Measurements from ENCODE around the gene GJB5.

Gene GJB5

DNA sequence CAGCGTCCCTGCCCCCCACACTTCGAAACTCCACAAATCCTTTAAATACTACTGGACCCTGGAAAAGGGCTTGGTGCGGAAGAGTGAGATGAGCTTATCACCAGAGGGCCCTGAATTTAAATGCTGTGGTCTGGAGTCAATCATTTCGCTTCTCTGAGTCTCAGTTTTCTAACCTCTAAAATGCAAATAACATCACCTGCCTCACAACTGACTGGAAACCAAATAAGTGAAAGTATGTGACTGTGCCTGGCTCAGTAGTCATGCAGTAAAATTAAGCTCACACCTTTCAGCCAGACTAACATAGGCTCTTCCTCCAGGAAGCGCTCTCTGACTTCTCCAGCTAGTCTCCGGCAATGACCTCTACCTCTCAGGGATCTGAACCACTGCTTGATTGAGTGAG is 42.1 kb downstream of the GJB5 start:
- no peak for DNase-seq

DNA sequence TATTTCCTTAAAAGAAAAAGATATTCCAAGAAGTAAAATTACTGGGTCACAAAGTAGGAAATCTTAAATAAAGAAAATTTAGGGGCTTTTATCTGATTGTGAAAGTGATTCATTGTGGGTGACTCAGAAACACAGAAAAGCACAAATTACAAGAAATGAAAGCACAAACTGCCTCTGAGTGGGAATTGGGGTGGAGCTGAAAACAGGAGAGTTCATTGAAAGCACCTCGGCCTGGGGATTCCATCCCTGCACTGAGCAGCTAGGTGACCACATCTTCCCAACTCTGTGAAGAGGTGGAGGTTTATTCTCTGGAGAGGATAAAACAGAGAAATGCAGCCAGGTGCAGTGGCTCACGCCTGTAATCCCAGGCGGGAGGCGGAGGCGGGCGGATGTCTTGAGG is 45.4 kb downstream of the GJB5 start:
- no peak for DNase-seq

DNA sequence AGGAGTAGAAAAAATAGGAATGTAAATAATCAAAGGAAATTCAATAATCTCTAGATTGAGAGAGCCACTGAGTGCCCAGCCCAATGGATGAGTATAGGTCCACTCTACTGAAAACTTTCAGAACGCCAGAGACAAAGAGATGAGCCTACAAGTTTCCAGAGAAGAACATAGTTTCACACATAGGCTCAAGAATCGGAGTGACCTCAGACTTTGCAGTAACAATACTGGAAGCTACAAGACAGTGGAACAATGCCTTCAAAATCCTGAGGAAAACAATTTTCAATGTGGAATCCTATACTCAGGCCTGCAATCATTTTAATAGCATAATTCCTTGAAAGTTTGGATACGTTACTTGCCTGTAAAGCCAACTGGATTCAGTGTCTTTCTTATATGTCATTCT is 48.9 kb downstream of the GJB5 start:
- DNase-seq: no peak

DNA sequence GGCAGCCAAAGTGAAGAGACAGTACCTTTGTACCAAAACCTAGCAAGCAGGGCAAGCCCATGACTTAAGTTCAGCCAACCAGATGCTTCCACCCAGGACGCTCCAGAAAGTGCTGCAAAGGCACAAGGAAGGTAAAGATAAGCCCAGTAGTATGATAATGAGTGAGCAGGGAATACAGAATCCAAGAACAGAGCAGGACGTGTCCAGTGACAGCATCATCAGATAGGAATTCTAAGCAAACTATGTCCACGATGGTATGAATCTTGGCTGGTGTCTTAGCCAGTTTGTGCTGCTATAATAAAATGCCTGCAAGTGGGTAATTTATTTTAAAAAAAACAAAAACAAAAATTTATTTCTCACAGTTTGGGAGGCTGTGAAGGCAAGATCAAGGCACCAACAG is 51.5 kb downstream of the GJB5 start:
- DNase-seq: no peak
